ENCODE data around the gene SPRTN.
"Not testable (repeated sequence)": the region's sequence is repeated elsewhere in the genome, so short reads cannot be mapped to it uniquely, and the experiment has no call there.

The SPRTN gene

GRCh38 chr1:231326248-231326647, 11.8 kb upstream of the SPRTN start:
- no peaks in the 10 kb centered on the region for H3K4me1 Mint-ChIP-seq
- no peak overlapping the region for H3K27ac Mint-ChIP-seq
- H3K9me3 Mint-ChIP-seq: no peaks in the 10 kb centered on the region
- H3K36me3 Mint-ChIP-seq: no peaks in the 10 kb centered on the region
- ATAC-seq (no peak), DNase-seq (ENCODE audit: low spot score in 2 of 2) (no peak)
- H3K4me3 Mint-ChIP-seq: no peak overlapping the region

GRCh38 chr1:231327617-231328016, 10.5 kb upstream of the SPRTN start:
- Mint-ChIP-seq H3K4me3 (no peak overlapping the region), H3K9me3 (no peaks in the 10 kb centered on the region), H3K36me3 (peaks cover 13% of the 10 kb centered on the region), H3K4me1 (peaks cover 7% of the 10 kb centered on the region), H3K27ac (no peak overlapping the region)
- DNase-seq (ENCODE audit: low spot score in 2 of 2) (no peak), ATAC-seq (no peak)

DNA sequence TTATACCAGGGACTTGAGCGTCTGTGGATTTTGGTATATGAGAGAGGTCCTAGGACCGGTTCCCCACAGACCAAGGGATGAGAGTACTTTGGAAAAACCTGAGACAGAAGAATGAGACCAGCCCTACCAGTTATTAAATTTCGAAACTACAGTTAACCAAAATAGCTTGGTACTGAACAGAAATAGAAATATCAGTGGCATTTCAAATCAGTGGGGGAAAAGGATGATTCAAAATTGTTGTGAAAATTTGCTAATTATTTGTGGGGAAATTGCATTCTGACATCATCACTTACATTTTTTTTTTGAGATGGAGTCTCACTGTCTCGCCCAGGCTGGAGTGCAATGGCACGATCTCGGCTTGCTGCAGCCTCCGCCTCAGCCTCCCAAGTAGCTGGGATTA, 8.6 kb upstream of the SPRTN start:
- no peak for ATAC-seq
- H3K27ac Mint-ChIP-seq: no peak overlapping the region
- H3K9me3 Mint-ChIP-seq: no peaks in the 10 kb centered on the region
- H3K4me3 Mint-ChIP-seq: no peak overlapping the region
- DNase-seq (ENCODE audit: low spot score in 2 of 2): no peak
- peaks cover 31% of the 10 kb centered on the region for H3K36me3 Mint-ChIP-seq
- peaks cover 7% of the 10 kb centered on the region for H3K4me1 Mint-ChIP-seq

- Mint-ChIP-seq H3K36me3 (peaks cover 53% of the 10 kb centered on the region), H3K4me3 (no peak overlapping the region), H3K27ac (no peak overlapping the region), H3K9me3 (no peaks in the 10 kb centered on the region), H3K4me1 (peaks cover 28% of the 10 kb centered on the region)
- ATAC-seq: no peak
- DNase-seq (ENCODE audit: low spot score in 2 of 2): no peak
These were observed 5.3 kb upstream of the SPRTN start for GRCh38 chr1:231332761-231333160.

DNA sequence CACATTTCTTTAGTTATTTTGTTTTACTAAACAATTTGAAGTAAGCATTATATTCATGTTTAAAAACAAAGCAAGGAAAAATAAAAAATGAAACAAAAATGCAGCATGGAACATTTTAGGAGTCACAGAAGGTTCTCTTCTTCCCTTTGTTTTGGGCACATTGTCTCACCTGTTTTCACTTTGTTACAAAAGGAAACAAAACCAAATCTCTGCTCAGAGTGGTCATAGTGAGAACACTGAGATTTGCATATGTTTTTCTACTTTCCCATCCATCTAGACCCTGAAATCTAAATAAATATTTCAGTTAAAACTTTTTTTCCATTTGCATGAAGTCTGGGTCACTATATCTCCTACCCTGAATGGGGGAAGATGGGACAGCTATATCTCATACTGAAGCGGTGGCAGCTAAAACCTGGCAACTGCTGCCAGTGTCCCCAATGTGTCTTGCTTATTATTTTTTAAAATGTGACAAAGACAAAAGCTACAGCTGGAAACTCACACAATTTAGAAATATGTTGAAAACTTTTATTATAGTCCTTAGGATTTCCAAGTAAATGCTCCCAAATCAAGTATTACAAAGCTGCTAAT, 3.9 kb upstream of the SPRTN start:
- H3K4me3 Mint-ChIP-seq: peak overlapping the region; percentile 98
- H3K4me1 Mint-ChIP-seq: peaks cover 38% of the 10 kb centered on the region
- peaks cover 64% of the 10 kb centered on the region for H3K36me3 Mint-ChIP-seq
- ATAC-seq (no peak), DNase-seq (ENCODE audit: low spot score in 2 of 2) (no peak)
- H3K9me3 Mint-ChIP-seq: no peaks in the 10 kb centered on the region
- H3K27ac Mint-ChIP-seq: no peak overlapping the region

GRCh38 chr1:231334952-231335351, 3.1 kb upstream of the SPRTN start:
- Mint-ChIP-seq H3K36me3 (peaks cover 64% of the 10 kb centered on the region), H3K4me1 (peaks cover 43% of the 10 kb centered on the region), H3K9me3 (no peaks in the 10 kb centered on the region), H3K4me3 (peak overlapping the region; percentile 98), H3K27ac (no peak overlapping the region)
- ATAC-seq: no peak
- no peak for DNase-seq (ENCODE audit: low spot score in 2 of 2)

GRCh38 chr1:231335663-231336602, 2.2 kb upstream of the SPRTN start:
- Mint-ChIP-seq H3K4me1 (peaks cover 50% of the 10 kb centered on the region), H3K4me3 (peak overlapping the region; percentile 98), H3K9me3 (no peaks in the 10 kb centered on the region), H3K27ac (peak overlapping the region; percentile 100), H3K36me3 (peaks cover 73% of the 10 kb centered on the region)
- ATAC-seq: no peak
- DNase-seq (ENCODE audit: low spot score in 2 of 2): no peak

DNA sequence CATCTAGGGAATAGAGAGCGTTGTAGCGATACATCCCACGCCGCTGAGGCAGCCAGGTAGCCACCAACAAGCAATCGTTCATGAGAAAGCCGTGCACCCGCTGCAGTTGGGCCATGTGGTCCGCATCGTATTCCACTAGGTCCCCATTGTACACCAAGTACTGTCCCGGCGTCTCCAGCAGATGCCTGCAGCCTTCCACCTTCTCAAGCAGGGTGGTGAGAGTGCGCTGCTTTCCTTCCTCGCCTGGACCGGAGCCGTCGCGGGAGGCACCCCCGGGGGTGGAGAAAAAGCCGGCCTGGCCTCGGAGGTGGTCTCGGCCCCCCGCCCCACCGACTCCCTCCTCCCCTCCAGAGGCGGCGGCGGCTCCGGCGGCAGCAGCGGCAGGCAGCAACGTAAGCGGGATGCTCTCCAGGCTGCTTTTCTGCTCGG, 1.0 kb upstream of the SPRTN start:
- ATAC-seq: peak; percentile 2
- peaks cover 43% of the 10 kb centered on the region for H3K4me1 Mint-ChIP-seq
- H3K9me3 Mint-ChIP-seq: no peaks in the 10 kb centered on the region
- DNase-seq (ENCODE audit: low spot score in 2 of 2): no peak
- peak overlapping the region; percentile 98 for H3K4me3 Mint-ChIP-seq
- peaks cover 73% of the 10 kb centered on the region for H3K36me3 Mint-ChIP-seq
- H3K27ac Mint-ChIP-seq: peak overlapping the region; percentile 100

DNA sequence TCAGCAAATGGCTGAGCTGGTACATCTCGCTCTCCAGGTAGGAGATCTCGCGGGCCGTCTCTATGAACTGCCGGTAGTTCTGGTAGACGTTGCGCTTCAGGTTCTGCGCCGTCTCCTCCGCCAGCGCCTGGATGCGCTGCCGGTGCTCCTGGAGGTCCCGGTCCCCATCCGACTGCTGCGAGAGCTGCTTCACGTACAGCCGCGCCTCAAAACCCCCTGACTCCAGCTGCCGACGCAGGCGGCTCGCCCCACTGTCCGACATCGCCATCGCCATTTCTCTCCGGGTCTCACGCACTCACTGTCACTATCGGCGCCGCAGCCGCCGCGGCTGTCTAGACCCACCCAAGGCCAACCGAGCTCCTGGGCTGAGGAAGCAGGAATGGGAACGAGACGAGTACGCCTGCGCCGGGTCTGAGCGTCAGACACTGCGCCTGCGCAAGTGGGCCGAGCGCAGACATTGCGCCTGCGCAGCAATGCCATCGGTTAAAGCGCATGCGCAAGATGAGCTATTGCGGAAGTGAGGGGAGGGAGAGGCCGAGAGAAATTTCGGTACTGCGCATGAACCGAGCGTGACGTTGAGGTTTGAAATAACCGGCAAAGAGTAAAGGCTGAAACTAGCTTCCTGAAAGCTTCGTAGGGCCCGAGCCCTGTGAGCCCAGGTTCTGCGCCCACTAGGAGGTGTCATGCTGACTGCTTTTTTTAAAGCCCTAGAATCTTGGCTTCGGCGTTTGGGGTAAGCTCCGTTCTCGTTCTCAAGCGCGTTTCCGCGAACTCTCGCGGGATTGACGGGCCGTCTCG, 422 bp upstream of the SPRTN start, which contains the start of gene EXOC8:
TSS of gene EXOC8 (minus strand) at position 381 of the 798 bp plus-strand sequence. CDS start at position 274, 107 bp downstream.
- Mint-ChIP-seq H3K4me3 (peak within 1 kb of the TSS; percentile 98), H3K27ac (peak within 1 kb of the TSS; percentile 100), H3K4me1 (peaks cover 43% of the 10 kb centered on the region), H3K36me3 (peaks cover 70% of the 10 kb centered on the region), H3K9me3 (no peaks in the 10 kb centered on the region)
- DNase-seq (ENCODE audit: low spot score in 2 of 2) (peak; percentile 100), ATAC-seq (peak; percentile 85)

- no peak overlapping the region for H3K27ac Mint-ChIP-seq
- H3K4me3 Mint-ChIP-seq: no peak overlapping the region
- H3K9me3 Mint-ChIP-seq: no peaks in the 10 kb centered on the region
- DNase-seq (ENCODE audit: low spot score in 2 of 2): no peak
- H3K36me3 Mint-ChIP-seq: peaks cover 62% of the 10 kb centered on the region
- H3K4me1 Mint-ChIP-seq: peaks cover 49% of the 10 kb centered on the region
- no peak for ATAC-seq
These were observed 2.4 kb downstream of the SPRTN start for GRCh38 chr1:231340328-231341013.

GRCh38 chr1:231347961-231348360, 9.9 kb downstream of the SPRTN start:
- Mint-ChIP-seq H3K4me3 (no peak overlapping the region), H3K4me1 (peaks cover 7% of the 10 kb centered on the region), H3K9me3 (no peaks in the 10 kb centered on the region), H3K36me3 (peaks cover 96% of the 10 kb centered on the region), H3K27ac (no peak overlapping the region)
- ATAC-seq (no peak), DNase-seq (ENCODE audit: low spot score in 2 of 2) (no peak)

DNA sequence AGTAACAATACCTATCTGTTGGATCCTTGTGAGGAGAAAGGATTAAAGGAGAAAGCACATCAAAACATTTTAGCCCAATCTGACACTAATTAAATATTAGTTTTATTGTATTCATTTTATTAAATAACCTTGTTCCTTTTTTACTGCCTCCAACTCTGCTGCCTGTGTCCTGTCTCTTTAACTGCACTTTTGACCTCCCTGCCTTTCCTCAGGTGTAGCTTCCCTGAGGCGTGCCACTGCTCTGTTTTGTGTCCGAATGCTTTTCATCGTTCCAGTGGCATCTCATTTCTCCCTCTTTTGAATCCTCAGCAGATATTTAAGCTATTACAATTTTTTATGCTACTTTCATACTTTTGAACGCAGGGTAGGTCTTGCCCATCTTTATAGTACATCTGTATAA, 10.3 kb downstream of the SPRTN start:
- no peaks in the 10 kb centered on the region for H3K9me3 Mint-ChIP-seq
- peaks cover 100% of the 10 kb centered on the region for H3K36me3 Mint-ChIP-seq

DNA sequence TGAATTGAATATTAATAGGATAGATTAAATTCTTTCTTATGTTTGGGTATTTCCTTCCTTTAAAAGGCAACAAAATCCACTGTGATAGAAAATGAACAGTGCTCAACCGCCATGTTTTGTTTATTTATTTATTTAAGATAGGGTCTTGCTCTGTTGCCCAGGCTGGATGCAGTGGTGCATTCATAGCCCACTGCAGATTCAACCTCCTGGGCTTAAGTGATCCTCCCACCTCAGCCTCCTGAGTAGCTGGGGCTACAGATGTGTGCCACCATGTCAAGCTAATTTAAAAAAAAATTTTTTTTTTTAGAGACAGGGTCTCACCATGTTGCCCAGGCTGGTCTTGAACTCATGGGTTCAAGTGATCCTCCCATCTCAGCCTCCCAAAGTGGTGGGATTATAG, 10.8 kb downstream of the SPRTN start:
- not testable (repeated sequence) for H3K4me1 Mint-ChIP-seq; H3K27ac Mint-ChIP-seq; H3K4me3 Mint-ChIP-seq; ATAC-seq; H3K9me3 Mint-ChIP-seq; DNase-seq (ENCODE audit: low spot score in 2 of 2)
- H3K36me3 Mint-ChIP-seq: peaks cover 99% of the 10 kb centered on the region

More for the DNA sequence above, 10.3 kb downstream of the SPRTN start:
- H3K27ac Mint-ChIP-seq: no peak overlapping the region
- ATAC-seq (no peak), DNase-seq (ENCODE audit: low spot score in 2 of 2) (no peak)
- no peak overlapping the region for H3K4me3 Mint-ChIP-seq
- H3K4me1 Mint-ChIP-seq: peaks cover 7% of the 10 kb centered on the region

- ATAC-seq (no peak), DNase-seq (ENCODE audit: low spot score in 2 of 2) (no peak)
- Mint-ChIP-seq H3K27ac (peak overlapping the region; percentile 48), H3K9me3 (no peaks in the 10 kb centered on the region), H3K4me1 (peaks cover 7% of the 10 kb centered on the region), H3K36me3 (peaks cover 79% of the 10 kb centered on the region), H3K4me3 (no peak overlapping the region)
These were observed 13.7 kb downstream of the SPRTN start for GRCh38 chr1:231351816-231352215.

DNA sequence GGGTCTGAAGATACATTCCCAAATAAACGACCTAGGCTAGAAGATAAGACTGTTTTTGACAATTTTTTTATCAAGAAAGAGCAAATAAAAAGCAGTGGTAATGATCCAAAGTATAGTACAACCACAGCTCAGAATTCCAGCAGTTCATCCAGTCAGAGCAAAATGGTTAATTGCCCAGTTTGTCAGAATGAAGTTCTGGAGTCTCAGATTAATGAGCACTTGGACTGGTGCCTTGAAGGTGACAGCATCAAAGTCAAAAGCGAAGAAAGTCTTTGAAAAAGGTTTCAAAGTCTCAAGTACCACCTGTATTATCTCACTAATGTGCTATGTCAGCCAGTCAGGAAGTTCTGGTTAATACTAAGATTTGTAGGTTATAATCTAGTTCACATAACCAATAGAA, 15.0 kb downstream of the SPRTN start:
- Mint-ChIP-seq H3K36me3 (peaks cover 67% of the 10 kb centered on the region), H3K4me1 (peaks cover 7% of the 10 kb centered on the region), H3K4me3 (no peak overlapping the region)

More for the DNA sequence above, 15.0 kb downstream of the SPRTN start:
- no peaks in the 10 kb centered on the region for H3K9me3 Mint-ChIP-seq
- peak overlapping the region; percentile 53 for H3K27ac Mint-ChIP-seq
- no peak for DNase-seq (ENCODE audit: low spot score in 2 of 2)
- no peak for ATAC-seq

Data from stimulated activated effector memory CD8-positive, alpha-beta T cell treated with anti-CD3 and anti-CD28 coated beads, Interleukin-12 subunit alpha, Interleukin-12 subunit beta, amount 100 ng/mL, for 72 hours (primary cell).